OCI-LY7 (cell line): Measurements from ENCODE around the gene COX19. TPM values are rescaled to one million over a fixed set of nuclear protein-coding genes. Genes with fewer than 3 reads are reported as not detected.
A peak's percentile ranks its signal among the peaks of the same experiment; 100 is the strongest.

Experiments
- BruUV-seq: library from RNA; stranded (reverse); fragments of 400-500 nt; replicated peaks from 2 replicates; lab custom pipeline; 2021; lab: Mats Ljungman, UMichigan
- CTCF ChIA-PET: fragments of 300-600 bp; sonication (Branson Sonifier 250); formaldehyde crosslinking; loops from one replicate; lab custom pipeline; 2022; ENCODE audit warnings: antibody characterized with exemption; ENCODE audit not compliant: unreplicated experiment; lab: Charles Lee
- POLR2A ChIA-PET: fragments of 300-600 bp; sonication (Branson Sonifier 250); formaldehyde crosslinking; loops from one replicate; lab custom pipeline; 2022; ENCODE audit warnings: antibody characterized with exemption; lab: Charles Lee
- DNase-seq: peaks from one replicate; pipeline ENCODE4 v3.0.0-alpha.2; 2015; ENCODE audit warnings: low spot score
- H2AFZ ChIP-seq: fragments of 200-600 bp; sonication (generic), shearing (Covaris generic); 2 replicates; pipeline ENCODE4 v1.6.1; 2014; ENCODE audit warnings: mild to moderate bottlenecking, antibody characterized with exemption, low read length, moderate library complexity
- H3K27ac ChIP-seq: fragments of 200-600 bp; sonication (generic); 2 replicates; pipeline ENCODE4 v1.5.1; 2014; ENCODE audit warnings: mixed run types, low read depth, mild to moderate bottlenecking, moderate library complexity, low read length, inconsistent platforms; ENCODE audit not compliant: poor library complexity, severe bottlenecking
- H3K36me3 ChIP-seq: fragments of 200-600 bp; sonication (generic); 2 replicates; pipeline ENCODE4 v1.6.1; 2014; ENCODE audit warnings: mild to moderate bottlenecking, antibody characterized with exemption, low read length, moderate library complexity, mixed read lengths; ENCODE audit not compliant: insufficient read depth
- H3K4me1 ChIP-seq: fragments of 200-600 bp; sonication (generic); 2 replicates; pipeline ENCODE4 v1.5.1; 2014; ENCODE audit warnings: mild to moderate bottlenecking, low read length; ENCODE audit not compliant: insufficient read depth, poor library complexity, severe bottlenecking
- H3K4me2 ChIP-seq: fragments of 200-600 bp; sonication (generic); 2 replicates; pipeline ENCODE4 v1.6.1; 2014; ENCODE audit warnings: mild to moderate bottlenecking, low read length
- H3K4me3 ChIP-seq: fragments of 200-600 bp; sonication (generic); 2 replicates; pipeline ENCODE4 v1.5.1; 2014; ENCODE audit warnings: mild to moderate bottlenecking, low read depth, low read length; ENCODE audit not compliant: poor library complexity, severe bottlenecking
- H3K79me2 ChIP-seq: fragments of 200-600 bp; sonication (generic); 2 replicates; pipeline ENCODE4 v1.6.1; 2016; ENCODE audit warnings: low read depth, mild to moderate bottlenecking, low read length, moderate library complexity, mixed read lengths; ENCODE audit not compliant: insufficient read depth
- H3K9me2 ChIP-seq: fragments of 200-600 bp; sonication (generic); 2 replicates; pipeline ENCODE4 v1.6.1; 2016; ENCODE audit warnings: mild to moderate bottlenecking, low read length, mixed read lengths; ENCODE audit not compliant: insufficient read depth
- H3K9me3 ChIP-seq: fragments of 200-600 bp; sonication (generic); 2 replicates; pipeline ENCODE4 v1.6.1; 2014; ENCODE audit warnings: mild to moderate bottlenecking, mixed run types, low read length, mixed read lengths
- H4K20me1 ChIP-seq: fragments of 200-600 bp; sonication (generic); 2 replicates; pipeline ENCODE4 v1.6.1; 2014; ENCODE audit warnings: mild to moderate bottlenecking, antibody characterized with exemption, low read length, moderate library complexity, mixed read lengths; ENCODE audit not compliant: insufficient read depth
- EZH2phosphoT487 ChIP-seq: fragments of 200-600 bp; sonication (generic); IDR thresholded peaks from 2 replicates; pipeline ENCODE4 v1.6.1; 2018; ENCODE audit warnings: low read depth, borderline replicate concordance, mild to moderate bottlenecking, mixed run types, antibody characterized with exemption, low read length, moderate library complexity, mixed read lengths
- intact Hi-C: fragments of 100-400 bp; cut with micrococcal nuclease; formaldehyde crosslinking; loops from one replicate; pipeline ENCODE4 v1.10.0; 2022; ENCODE audit not compliant: unreplicated experiment
- total RNA-seq, 2 experiments: library from RNA; depleted of rRNA in 1 of 2; stranded (reverse); fragments of >200 nt in 1 of 2; shearing (Covaris generic) in 1 of 2; gene quantifications; 2 replicates each; pipeline ENCODE4 v1.2.3, GENCODE V29; 2014 to 2022
- TF ChIP-seq, protein P1 (sequence below): fragments of 200-600 bp; sonication (generic); conservative IDR thresholded peaks from 2 replicates; pipeline ENCODE4 v1.5.1; 2014; ENCODE audit warnings: mild to moderate bottlenecking, antibody characterized with exemption, low read length, moderate library complexity, mixed read lengths

The COX19 gene
- total RNA-seq, 2 experiments from 2014 or later: 23.2 to 43.1 TPM

DNA sequence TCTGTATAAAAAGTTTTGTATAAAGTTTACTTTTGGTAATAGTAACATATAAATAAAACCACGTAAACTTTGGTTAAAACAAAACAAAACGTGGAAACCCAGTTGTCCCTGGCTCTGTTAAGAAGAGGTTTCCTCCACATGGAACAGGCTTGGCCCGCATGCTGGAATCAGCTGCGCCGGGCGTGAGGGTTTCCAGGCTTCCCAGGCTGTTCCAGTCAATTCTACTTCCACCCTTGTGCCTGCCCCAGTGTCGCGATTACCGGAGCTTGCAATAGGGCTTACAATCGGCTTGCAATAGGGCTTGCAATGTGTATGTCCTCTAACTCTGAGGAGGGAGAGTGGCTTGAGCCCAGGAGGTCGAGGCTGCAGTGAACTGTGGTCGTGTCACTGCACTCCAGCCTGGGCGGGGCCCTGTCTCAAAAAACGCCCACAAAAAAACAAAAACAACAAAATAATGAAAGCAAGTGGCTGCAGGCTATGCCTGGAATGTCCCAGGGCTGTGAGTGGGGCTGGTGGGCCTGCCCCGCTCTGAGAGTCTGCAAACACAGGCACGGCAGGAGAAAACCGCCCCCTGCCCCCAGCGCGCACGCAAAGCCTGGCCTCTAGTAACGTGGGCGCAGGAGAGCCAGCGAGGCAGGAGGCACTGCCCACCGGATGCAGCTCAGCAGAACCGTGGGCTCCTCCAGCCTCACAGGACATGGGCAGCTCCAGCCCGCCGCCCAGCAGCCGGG is 24.0 kb upstream of the COX19 start:
- no TSS peak for BruUV-seq
- intact Hi-C loops: no loop called here
- POLR2A ChIA-PET: no interaction called here
- no peak for DNase-seq
- Histone ChIP-seq H3K9me3 (no peaks in the 10 kb centered on the region), H3K4me2 (no peak overlapping the region), H3K36me3 (peaks cover 25% of the 10 kb centered on the region; the same call in 1 of the 2 replicates), H3K4me3 (no peak overlapping the region), H3K79me2 (no peaks in the 10 kb centered on the region), H2AFZ (no peak overlapping the region), H3K9me2 (no peaks in the 10 kb centered on the region), H4K20me1 (no peaks in the 10 kb centered on the region), H3K27ac (peak overlapping the region; percentile 13), H3K4me1 (peaks cover 35% of the 10 kb centered on the region)
- no peak for TF ChIP-seq EZH2phosphoT487
- TF ChIP-seq, protein P1, sequence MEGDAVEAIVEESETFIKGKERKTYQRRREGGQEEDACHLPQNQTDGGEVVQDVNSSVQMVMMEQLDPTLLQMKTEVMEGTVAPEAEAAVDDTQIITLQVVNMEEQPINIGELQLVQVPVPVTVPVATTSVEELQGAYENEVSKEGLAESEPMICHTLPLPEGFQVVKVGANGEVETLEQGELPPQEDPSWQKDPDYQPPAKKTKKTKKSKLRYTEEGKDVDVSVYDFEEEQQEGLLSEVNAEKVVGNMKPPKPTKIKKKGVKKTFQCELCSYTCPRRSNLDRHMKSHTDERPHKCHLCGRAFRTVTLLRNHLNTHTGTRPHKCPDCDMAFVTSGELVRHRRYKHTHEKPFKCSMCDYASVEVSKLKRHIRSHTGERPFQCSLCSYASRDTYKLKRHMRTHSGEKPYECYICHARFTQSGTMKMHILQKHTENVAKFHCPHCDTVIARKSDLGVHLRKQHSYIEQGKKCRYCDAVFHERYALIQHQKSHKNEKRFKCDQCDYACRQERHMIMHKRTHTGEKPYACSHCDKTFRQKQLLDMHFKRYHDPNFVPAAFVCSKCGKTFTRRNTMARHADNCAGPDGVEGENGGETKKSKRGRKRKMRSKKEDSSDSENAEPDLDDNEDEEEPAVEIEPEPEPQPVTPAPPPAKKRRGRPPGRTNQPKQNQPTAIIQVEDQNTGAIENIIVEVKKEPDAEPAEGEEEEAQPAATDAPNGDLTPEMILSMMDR: no peak
- CTCF ChIA-PET: no interaction called here

DNA sequence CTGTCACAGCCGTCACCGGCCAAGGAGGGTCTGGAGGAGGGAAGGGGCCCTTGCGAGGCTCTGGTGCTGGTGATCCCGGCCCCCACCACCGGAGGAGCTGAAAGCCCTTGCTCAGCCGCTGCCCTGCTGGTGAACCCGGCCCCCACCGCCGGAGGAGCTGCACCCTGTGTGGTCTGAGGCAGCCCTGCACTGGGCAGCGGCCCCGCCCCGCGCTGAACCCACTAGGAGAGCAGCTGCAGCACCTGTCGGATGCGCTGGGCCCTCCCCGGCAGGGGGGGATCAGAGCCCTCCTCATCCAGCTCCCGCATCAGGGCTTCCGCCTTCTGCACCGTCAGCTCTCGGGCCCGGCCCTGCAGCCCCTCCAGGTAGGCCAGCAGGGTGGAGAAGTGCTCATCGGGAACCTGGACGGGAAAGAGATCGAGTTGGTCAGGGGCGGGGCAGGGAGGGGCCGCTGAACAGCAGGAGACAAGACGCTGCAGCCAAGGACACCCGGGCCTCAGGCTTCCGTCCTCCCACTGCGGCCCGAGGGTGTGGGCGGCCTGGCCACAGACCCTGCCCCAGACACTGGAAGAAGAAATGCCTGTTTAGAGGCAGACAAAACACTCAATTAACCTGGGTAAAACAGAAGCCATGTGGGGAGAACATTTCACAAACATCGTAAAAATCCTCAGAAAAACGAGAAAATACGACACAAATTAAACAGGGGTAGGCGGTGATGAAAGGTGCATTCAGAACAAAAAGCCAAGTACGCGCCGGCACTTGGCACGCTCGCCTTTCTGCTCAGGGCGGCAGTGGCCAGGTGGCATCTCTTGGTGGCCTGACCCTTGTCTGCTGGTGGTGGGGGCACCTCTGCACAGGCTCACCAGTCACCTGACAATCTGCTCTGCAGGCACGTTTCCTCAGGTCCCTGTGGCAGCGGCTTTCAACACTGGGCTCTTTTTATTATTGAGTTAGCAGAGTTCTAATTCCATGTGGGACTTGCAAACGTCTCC is 22.4 kb upstream of the COX19 start:
- no peak overlapping the region for H2AFZ ChIP-seq
- ChIA-PET POLR2A (no interaction called here), CTCF (no interaction called here)
- no peak overlapping the region for H3K4me3 ChIP-seq
- H3K36me3 ChIP-seq: peaks cover 25% of the 10 kb centered on the region; the same call in 1 of the 2 replicates
- no peak overlapping the region for H3K4me2 ChIP-seq
- H3K4me1 ChIP-seq: peaks cover 39% of the 10 kb centered on the region
- BruUV-seq: no TSS peak
- H3K9me2 ChIP-seq: no peaks in the 10 kb centered on the region
- no peak overlapping the region for H3K27ac ChIP-seq
- no peak for TF ChIP-seq EZH2phosphoT487
- no peaks in the 10 kb centered on the region for H3K79me2 ChIP-seq
- no peaks in the 10 kb centered on the region for H4K20me1 ChIP-seq
- no peaks in the 10 kb centered on the region for H3K9me3 ChIP-seq
- DNase-seq: no peak
- intact Hi-C loops: no loop called here

DNA sequence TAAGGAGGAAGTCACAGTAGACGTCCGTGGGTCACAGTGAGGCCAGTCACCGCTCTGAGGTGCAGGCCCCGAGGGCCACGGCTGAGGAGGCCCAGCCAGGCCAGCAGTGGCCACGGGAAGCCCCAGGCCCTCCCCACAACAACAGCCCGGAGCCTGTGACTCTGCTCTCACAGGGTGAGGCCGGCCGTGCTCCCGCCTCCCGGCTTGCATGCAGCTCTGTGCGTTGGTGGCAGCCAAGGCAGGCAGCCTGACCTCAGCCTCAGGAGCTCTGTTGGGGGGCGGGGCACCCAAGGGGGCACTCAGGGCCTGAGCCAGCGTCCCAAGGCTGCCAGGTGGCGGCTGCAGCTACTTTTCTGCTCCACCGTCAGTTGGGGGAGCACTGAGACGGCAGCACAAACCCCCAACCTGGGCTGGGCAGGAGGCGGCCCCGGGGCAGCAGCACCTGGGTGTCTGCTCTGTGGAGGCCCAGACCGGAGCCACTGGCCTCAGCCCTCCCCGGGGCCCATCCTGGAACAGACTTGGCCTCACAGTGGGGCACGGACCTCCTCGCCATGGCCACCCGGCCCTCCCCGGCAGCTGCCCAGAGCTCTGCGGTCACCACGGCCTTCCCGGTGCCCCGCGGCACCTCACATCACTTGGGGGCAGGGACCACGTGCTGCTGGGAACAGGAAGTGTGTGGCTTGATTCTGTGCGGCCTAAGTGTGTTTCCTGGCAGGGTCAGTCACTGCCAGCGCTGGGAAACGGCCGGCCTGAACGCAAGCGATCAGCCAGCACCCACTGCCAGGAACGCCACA is 20.9 kb upstream of the COX19 start:
- POLR2A ChIA-PET: no interaction called here
- Histone ChIP-seq H3K27ac (no peak overlapping the region), H3K79me2 (no peaks in the 10 kb centered on the region), H3K9me3 (no peaks in the 10 kb centered on the region), H3K9me2 (no peaks in the 10 kb centered on the region), H3K4me1 (peaks cover 46% of the 10 kb centered on the region), H3K36me3 (peaks cover 25% of the 10 kb centered on the region; the same call in 1 of the 2 replicates), H3K4me3 (no peak overlapping the region), H4K20me1 (no peaks in the 10 kb centered on the region), H2AFZ (no peak overlapping the region), H3K4me2 (no peak overlapping the region)
- intact Hi-C loops: no loop called here
- no TSS peak for BruUV-seq
- CTCF ChIA-PET: no interaction called here
- no peak for DNase-seq
- TF ChIP-seq, protein P1: no peak
- no peak for TF ChIP-seq EZH2phosphoT487
